ENCODE data around the gene ATG7. TPM values are rescaled to one million over a fixed set of nuclear protein-coding genes. Genes with fewer than 3 reads are reported as not detected.

ATG7 gene
- total RNA-seq, 1 donor from 2014 or later: 51.7 TPM

DNA sequence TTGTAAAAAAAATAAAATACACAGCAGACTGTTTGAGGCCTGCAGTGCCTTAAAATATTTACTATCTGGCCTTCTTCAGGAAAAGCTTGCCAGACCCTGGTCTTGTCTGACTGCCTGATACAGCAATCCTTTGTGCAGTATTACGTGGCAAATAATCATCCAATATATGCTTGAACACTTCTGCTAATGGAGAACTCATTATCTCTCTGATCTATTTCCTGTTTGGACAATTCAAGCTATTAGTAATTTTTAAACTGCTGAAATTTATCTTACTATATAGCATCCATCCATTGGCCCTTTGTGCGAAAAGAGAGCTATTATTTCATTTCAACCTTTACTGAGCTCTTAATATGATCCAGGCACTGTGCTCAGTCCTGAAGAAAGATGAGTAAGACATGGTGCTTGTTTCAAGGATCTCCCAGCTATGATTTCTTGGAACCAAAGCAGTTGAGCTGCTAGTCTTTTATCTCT is 15.9 kb downstream of the ATG7 start:
- DNase-seq (no peak), ATAC-seq (ENCODE audit: low read depth) (no peak)
- peak overlapping the region; percentile 99 for H3K27ac Mint-ChIP-seq
- peak overlapping the region; percentile 81 for H3K4me3 Mint-ChIP-seq
- peaks cover 29% of the 10 kb centered on the region for H3K36me3 Mint-ChIP-seq (ENCODE audit: low read depth)
- H3K4me1 Mint-ChIP-seq: peaks cover 57% of the 10 kb centered on the region
- ChIA-PET POLR2A (interaction anchor here (0.7 to 12.2 kb wide), 10 partner anchors 9 to 1639 kb away, joined by 3 to 237 read pairs (median 4); partner anchors contain the start of genes ATG7, MTMR14 and VGLL4), CTCF (interaction anchor here (1.3 to 2.4 kb wide), 3 partner anchors 9 to 46 kb away, joined by 3 to 21 read pairs (median 11); partner anchors contain the start of gene ATG7)
- TF ChIP-seq, protein P1, sequence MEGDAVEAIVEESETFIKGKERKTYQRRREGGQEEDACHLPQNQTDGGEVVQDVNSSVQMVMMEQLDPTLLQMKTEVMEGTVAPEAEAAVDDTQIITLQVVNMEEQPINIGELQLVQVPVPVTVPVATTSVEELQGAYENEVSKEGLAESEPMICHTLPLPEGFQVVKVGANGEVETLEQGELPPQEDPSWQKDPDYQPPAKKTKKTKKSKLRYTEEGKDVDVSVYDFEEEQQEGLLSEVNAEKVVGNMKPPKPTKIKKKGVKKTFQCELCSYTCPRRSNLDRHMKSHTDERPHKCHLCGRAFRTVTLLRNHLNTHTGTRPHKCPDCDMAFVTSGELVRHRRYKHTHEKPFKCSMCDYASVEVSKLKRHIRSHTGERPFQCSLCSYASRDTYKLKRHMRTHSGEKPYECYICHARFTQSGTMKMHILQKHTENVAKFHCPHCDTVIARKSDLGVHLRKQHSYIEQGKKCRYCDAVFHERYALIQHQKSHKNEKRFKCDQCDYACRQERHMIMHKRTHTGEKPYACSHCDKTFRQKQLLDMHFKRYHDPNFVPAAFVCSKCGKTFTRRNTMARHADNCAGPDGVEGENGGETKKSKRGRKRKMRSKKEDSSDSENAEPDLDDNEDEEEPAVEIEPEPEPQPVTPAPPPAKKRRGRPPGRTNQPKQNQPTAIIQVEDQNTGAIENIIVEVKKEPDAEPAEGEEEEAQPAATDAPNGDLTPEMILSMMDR (IDR thresholded peaks at IDR 0.05): no peak
- intact Hi-C loops (cut with micrococcal nuclease): loop anchor here (2.0 to 5.0 kb wide), 4 partner anchors 17 to 355 kb away; partner anchors contain the start of gene VGLL4
- H3K9me3 Mint-ChIP-seq: no peaks in the 10 kb centered on the region
- H3K27me3 Mint-ChIP-seq: no peaks in the 10 kb centered on the region

GRCh38 chr3:11288786-11289637 is 16.8 kb downstream of the ATG7 start:
- TF ChIP-seq, protein P1 (IDR thresholded peaks at IDR 0.05): no peak
- no peaks in the 10 kb centered on the region for H3K9me3 Mint-ChIP-seq
- peak overlapping the region; percentile 81 for H3K4me3 Mint-ChIP-seq
- H3K4me1 Mint-ChIP-seq: peaks cover 57% of the 10 kb centered on the region
- intact Hi-C loops (cut with micrococcal nuclease): loop anchor here (1.0 to 5.0 kb wide), 6 partner anchors 16 to 354 kb away; partner anchors contain the start of genes ATG7 and VGLL4
- POLR2A ChIA-PET: interaction anchor here (1.0 to 12.2 kb wide), 9 partner anchors 10 to 1640 kb away, joined by 3 to 237 read pairs (median 4); partner anchors contain the start of genes ATG7, MTMR14, TAMM41 and VGLL4
- DNase-seq (no peak), ATAC-seq (ENCODE audit: low read depth) (peak; percentile 82)
- CTCF ChIA-PET: interaction anchor here (0.6 to 2.4 kb wide), 5 partner anchors 10 to 53 kb away, joined by 3 to 21 read pairs (median 4); partner anchors contain the start of gene ATG7
- H3K36me3 Mint-ChIP-seq (ENCODE audit: low read depth): peaks cover 20% of the 10 kb centered on the region
- H3K27ac Mint-ChIP-seq: peak overlapping the region; percentile 99
- no peaks in the 10 kb centered on the region for H3K27me3 Mint-ChIP-seq

- TF ChIP-seq, protein P1 (IDR thresholded peaks at IDR 0.05): no peak
- intact Hi-C loops (cut with micrococcal nuclease): loop anchor here (1.0 to 5.0 kb wide), 6 partner anchors 15 to 353 kb away; partner anchors contain the start of genes ATG7 and VGLL4
- Mint-ChIP-seq H3K4me3 (peak overlapping the region; percentile 81), H3K36me3 (ENCODE audit: low read depth) (peaks cover 18% of the 10 kb centered on the region), H3K27me3 (no peaks in the 10 kb centered on the region), H3K4me1 (peaks cover 57% of the 10 kb centered on the region), H3K9me3 (no peaks in the 10 kb centered on the region), H3K27ac (peak overlapping the region; percentile 99)
- no peak for DNase-seq
- no peak for ATAC-seq (ENCODE audit: low read depth)
- ChIA-PET POLR2A (interaction anchor here (1.9 to 12.2 kb wide), 2 partner anchors 11 to 17 kb away, joined by 13 to 237 read pairs; partner anchors contain the start of gene ATG7), CTCF (interaction anchor here (1.9 to 2.4 kb wide), 3 partner anchors 17 to 53 kb away, joined by 4 to 21 read pairs (median 11); partner anchors contain the start of gene ATG7)
Measured at GRCh38 chr3:11289864-11290263, 17.7 kb downstream of the ATG7 start.

DNA sequence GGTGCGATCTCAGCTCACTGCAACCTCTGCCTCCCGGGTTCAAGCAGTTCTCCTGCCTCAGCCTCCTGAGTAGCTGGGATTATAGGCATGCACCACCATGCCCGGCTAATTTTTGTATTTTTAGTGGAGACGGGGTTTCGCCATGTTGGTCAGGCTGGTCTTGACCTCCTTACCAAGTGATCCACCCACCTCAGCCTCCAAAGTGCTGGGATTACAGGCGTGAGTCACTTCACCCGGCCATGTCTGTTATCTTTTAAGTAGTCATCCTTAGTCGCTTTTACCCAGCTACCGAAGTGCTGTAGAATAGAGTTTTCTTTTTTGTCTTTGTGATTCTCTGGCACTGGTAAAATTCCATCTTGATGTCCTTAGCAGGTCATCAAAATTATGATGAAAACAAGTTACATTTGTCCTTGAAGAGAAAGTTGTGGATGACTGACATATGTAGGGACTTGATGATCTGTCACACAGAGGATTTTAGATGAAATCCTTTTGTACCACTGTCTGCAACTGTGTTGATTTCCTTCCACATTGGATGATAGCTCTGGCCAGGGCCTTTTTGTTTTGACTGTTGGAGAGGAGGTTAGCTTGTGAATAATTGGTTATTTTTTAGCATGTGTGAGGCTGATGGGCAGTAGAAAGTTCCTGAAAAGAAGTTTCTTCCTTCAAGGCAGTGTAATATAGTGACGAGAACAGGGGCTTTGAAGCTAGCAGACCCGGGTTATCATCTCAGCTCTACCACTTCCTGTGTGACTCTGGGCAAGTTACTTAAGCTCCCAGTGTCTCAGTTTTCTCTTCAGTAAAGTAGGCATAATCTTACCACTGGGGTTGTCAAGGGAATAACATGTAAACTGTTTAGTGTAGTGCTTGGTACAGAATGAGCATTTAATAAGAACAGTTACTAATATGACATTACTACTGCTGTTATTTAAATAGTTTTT is 18.8 kb downstream of the ATG7 start:
- TF ChIP-seq, protein P1 (IDR thresholded peaks at IDR 0.05): no peak
- intact Hi-C loops (cut with micrococcal nuclease): no loop called here
- Mint-ChIP-seq H3K36me3 (ENCODE audit: low read depth) (peaks cover 18% of the 10 kb centered on the region), H3K4me1 (peaks cover 57% of the 10 kb centered on the region), H3K4me3 (peak overlapping the region; percentile 9), H3K9me3 (no peaks in the 10 kb centered on the region), H3K27ac (peak overlapping the region; percentile 99), H3K27me3 (no peaks in the 10 kb centered on the region)
- ATAC-seq (ENCODE audit: low read depth): no peak
- ChIA-PET POLR2A (interaction anchor here (0.5 to 12.2 kb wide), 4 partner anchors 9 to 50 kb away, joined by 4 to 237 read pairs (median 4); partner anchors contain the start of gene ATG7), CTCF (interaction anchor here (1.9 kb wide), 1 partner anchor 55 kb away, joined by 4 read pairs; no protein-coding TSS in a partner anchor)
- DNase-seq: no peak

All from activated B cell treated with CpG ODN at 0.5 μM for 24 hours (primary cell).